ENCODE measurements around the gene KANSL3. TPM values are rescaled to one million over a fixed set of nuclear protein-coding genes. Genes with fewer than 3 reads are reported as not detected.

KANSL3 gene
- total and polyA plus RNA-seq, 12 donors: 22.3 to 58.3 (median 36.6) TPM

DNA sequence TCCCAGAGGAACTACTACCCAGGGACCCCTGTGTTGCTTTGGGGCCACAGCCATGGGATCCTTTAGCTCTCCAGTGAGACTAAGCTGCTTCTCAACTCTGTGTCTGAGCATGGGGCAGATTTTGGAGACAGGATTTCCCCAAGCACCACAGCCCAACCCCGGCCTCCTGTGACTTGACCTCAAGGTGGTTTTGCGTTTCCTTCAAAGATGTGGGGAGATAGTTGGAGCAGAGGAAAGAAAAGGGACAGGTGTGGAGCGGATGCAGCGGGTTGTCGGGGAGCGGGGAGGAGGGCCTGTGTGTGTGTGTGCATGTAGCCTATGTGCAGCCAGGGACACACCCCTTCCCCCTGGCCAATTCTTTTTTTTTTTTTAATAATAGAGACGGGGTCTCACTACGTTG, 91.3 kb downstream of the KANSL3 start:
- Histone ChIP-seq H3K4me3 (no peak overlapping the region), H3K36me3 (replicated peaks in 1 of 2) (peaks cover 0 to 30% of the 10 kb centered on the region in 2 donors), H3K27me3 (no peaks in the 10 kb centered on the region), H3K9me3 (replicated peaks in 1 of 3) (no peaks in the 10 kb centered on the region), H3K27ac (no peak overlapping the region), H3K4me1 (replicated peaks in 1 of 2) (no peaks in the 10 kb centered on the region)
- no peak for DNase-seq
- TF ChIP-seq, protein P1, sequence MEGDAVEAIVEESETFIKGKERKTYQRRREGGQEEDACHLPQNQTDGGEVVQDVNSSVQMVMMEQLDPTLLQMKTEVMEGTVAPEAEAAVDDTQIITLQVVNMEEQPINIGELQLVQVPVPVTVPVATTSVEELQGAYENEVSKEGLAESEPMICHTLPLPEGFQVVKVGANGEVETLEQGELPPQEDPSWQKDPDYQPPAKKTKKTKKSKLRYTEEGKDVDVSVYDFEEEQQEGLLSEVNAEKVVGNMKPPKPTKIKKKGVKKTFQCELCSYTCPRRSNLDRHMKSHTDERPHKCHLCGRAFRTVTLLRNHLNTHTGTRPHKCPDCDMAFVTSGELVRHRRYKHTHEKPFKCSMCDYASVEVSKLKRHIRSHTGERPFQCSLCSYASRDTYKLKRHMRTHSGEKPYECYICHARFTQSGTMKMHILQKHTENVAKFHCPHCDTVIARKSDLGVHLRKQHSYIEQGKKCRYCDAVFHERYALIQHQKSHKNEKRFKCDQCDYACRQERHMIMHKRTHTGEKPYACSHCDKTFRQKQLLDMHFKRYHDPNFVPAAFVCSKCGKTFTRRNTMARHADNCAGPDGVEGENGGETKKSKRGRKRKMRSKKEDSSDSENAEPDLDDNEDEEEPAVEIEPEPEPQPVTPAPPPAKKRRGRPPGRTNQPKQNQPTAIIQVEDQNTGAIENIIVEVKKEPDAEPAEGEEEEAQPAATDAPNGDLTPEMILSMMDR (IDR thresholded peaks at IDR 0.05): no peak
- TF ChIP-seq POLR2A (IDR thresholded peaks at IDR 0.05): no peak
- intact Hi-C loops (cut with DNase I): no loop called here
- WGBS, 4 donors: 74 to 90% (median 82%) methylated on average over 7 to 8 of the region's 8 CpGs

DNA sequence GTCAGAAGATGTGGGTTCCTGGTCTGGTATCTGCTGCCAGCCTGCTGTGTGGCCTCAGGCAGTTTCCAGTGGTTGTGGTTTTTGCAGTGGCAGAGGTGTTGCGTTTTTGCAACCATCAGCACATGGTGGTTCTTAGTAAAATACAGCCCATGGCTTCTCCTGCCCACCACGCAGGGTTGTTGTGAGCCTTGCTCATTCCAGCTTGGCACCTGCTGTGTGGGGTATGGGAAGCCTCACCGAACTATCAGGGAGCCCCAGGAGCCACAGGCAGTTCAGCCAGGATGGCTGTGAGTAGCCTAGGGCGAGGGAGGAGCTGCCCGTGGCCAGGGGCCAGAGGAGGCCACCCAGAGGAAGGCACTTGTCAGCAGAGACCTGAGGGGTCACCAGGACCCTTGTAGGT, 91.8 kb downstream of the KANSL3 start:
- no peaks in the 10 kb centered on the region for H3K4me1 ChIP-seq (replicated peaks in 1 of 2)
- H3K27ac ChIP-seq: no peak overlapping the region
- peaks cover 0 to 25% of the 10 kb centered on the region in 2 donors for H3K36me3 ChIP-seq (replicated peaks in 1 of 2)
- H3K27me3 ChIP-seq: no peaks in the 10 kb centered on the region
- no peak overlapping the region for H3K4me3 ChIP-seq
- no peaks in the 10 kb centered on the region for H3K9me3 ChIP-seq (replicated peaks in 1 of 3)
- TF ChIP-seq, protein P1 (IDR thresholded peaks at IDR 0.05): no peak
- TF ChIP-seq POLR2A (IDR thresholded peaks at IDR 0.05): no peak
- intact Hi-C loops (cut with DNase I): no loop called here
- WGBS, 4 donors: 60 to 92% (median 88%) methylated on average over 1 to 5 of the region's 5 CpGs
- no peak for DNase-seq

Other genes starting within 250 kb of the KANSL3 start
- gene NEURL3, start 133.0 kb downstream of the KANSL3 start, total RNA-seq: under 1 TPM in 2 of 9 donors, not detected in 7; 0.11 to 0.41 TPM
- under 1 TPM in 2 of 3 donors, not detected in 1; 0.03 to 0.24 TPM for gene NEURL3, start 133.0 kb downstream of the KANSL3 start, polyA plus RNA-seq
- 10 to 100 TPM in 6 of 9 donors, 1 to 10 TPM in 2, under 1 TPM in 1; 0.94 to 25.4 (median 13.7) TPM for gene ARID5A, start 101.6 kb downstream of the KANSL3 start, total RNA-seq
- 10 to 100 TPM in 2 of 3 donors, 1 to 10 TPM in 1; 1.3 to 39.6 (median 26.1) TPM for gene ARID5A, start 101.6 kb downstream of the KANSL3 start, polyA plus RNA-seq
- under 1 TPM in 8 of 9 donors, not detected in 1; 0.06 to 0.87 (median 0.17) TPM for gene FER1L5, start 4.5 kb upstream of the KANSL3 start, total RNA-seq
- under 1 TPM; 0.02 to 0.32 (median 0.07) TPM for gene FER1L5, start 4.5 kb upstream of the KANSL3 start, polyA plus RNA-seq
- gene LMAN2L, start 101.8 kb upstream of the KANSL3 start, total RNA-seq: 10 to 100 TPM; 13.9 to 36.8 (median 15.6) TPM
- 10 to 100 TPM; 12.3 to 19.1 (median 16.1) TPM for gene LMAN2L, start 101.8 kb upstream of the KANSL3 start, polyA plus RNA-seq
- gene CNNM4, start 122.6 kb upstream of the KANSL3 start, total RNA-seq: 1 to 10 TPM; 3.1 to 7.7 (median 4.4) TPM
- 1 to 10 TPM; 2.2 to 4.9 (median 3.2) TPM for gene CNNM4, start 122.6 kb upstream of the KANSL3 start, polyA plus RNA-seq
- gene CNNM3, start 178.0 kb upstream of the KANSL3 start, total RNA-seq: 10 to 100 TPM; 10.3 to 42.4 (median 23.6) TPM
- gene CNNM3, start 178.0 kb upstream of the KANSL3 start, polyA plus RNA-seq: 10 to 100 TPM in 2 of 3 donors, 1 to 10 TPM in 1; 6.7 to 11.9 (median 10.5) TPM
- 1 to 10 TPM; 1.1 to 4.8 (median 3.5) TPM for gene ANKRD23, start 205.7 kb upstream of the KANSL3 start, total RNA-seq
- gene ANKRD23, start 205.7 kb upstream of the KANSL3 start, polyA plus RNA-seq: 10 to 100 TPM in 1 of 3 donors, 1 to 10 TPM in 2; 1.5 to 10.6 (median 5.3) TPM
- gene ANKRD39, start 219.7 kb upstream of the KANSL3 start, total RNA-seq: 10 to 100 TPM; 17.0 to 49.5 (median 21.1) TPM
- 10 to 100 TPM in 2 of 3 donors, 1 to 10 TPM in 1; 9.2 to 39.5 (median 25.5) TPM for gene ANKRD39, start 219.7 kb upstream of the KANSL3 start, polyA plus RNA-seq
- 10 to 100 TPM; 11.4 to 31.6 (median 27.7) TPM for gene SEMA4C, start 231.8 kb upstream of the KANSL3 start, total RNA-seq
- 10 to 100 TPM in 2 of 3 donors, 1 to 10 TPM in 1; 4.4 to 23.4 (median 14.6) TPM for gene SEMA4C, start 231.8 kb upstream of the KANSL3 start, polyA plus RNA-seq

All from adrenal gland (tissue), 12 donors.